GM19463 (cell line): ENCODE results near the gene CTXN2.

ENCODE experiments used
- ATAC-seq: cut with Tn5 transposase; IDR thresholded peaks from one replicate; pipeline ENCODE4 v1.9.1; 2021; ENCODE audit warnings: mild to moderate bottlenecking, moderate library complexity; ENCODE audit not compliant: unreplicated experiment

CTXN2 gene

DNA sequence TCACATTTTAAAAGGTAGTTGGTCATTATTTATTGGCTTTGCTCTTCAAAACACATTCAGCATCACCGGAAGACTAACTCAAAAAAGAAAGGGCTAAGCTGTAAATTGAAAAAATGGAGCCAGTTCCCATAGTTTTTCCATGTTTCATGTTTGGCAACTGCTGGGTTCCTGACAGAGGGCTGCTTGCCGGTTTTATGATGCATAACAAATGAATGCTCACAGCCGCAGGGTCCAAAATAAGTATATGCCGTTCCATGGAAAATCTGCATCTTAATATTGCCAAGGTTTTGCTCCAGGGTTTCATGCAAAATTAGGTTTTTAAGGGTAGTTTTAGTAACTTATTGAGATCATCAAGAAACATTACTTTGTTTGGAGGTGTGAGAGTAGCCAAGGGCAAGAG lies 30.4 kb downstream of the CTXN2 start:
- ATAC-seq: no peak

DNA sequence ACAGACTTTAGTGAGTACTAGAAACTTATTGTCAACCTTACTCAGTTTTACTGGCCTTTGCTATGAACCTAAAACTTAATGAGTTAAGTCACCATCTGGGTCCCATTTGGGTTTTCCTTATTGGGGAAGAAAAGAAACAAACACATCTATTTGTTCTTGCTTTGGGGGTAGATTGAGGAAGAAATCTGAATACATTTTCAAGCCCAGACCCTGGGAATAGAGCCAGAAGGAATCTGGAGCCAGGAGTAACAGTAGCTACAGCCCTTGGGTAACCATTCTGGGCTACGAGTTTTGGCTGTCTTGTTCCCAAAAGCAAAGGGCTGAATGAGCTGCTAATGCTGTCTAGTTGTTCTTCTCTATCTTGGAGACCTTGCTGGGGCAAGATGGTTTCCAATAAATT lies 31.2 kb downstream of the CTXN2 start:
- no peak for ATAC-seq

DNA sequence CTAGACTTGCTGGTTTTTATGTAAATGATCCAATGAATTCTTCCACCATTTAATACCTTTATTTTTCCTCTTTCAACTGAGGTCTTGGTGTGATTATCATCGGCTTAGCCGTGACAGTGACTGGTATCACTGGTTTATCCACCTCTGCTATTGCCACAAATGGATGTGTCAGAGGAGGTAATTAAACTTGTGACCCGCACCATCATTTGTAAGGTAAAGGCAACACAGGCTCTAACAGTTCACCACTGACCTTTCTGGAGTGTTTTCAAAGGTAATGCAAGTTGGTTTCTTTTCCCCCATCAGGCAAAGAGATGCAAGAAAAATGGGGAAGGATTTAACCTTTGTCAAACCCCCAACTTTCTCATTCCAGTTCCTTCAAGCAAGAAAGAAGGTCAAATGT lies 34.3 kb downstream of the CTXN2 start:
- no peak for ATAC-seq

DNA sequence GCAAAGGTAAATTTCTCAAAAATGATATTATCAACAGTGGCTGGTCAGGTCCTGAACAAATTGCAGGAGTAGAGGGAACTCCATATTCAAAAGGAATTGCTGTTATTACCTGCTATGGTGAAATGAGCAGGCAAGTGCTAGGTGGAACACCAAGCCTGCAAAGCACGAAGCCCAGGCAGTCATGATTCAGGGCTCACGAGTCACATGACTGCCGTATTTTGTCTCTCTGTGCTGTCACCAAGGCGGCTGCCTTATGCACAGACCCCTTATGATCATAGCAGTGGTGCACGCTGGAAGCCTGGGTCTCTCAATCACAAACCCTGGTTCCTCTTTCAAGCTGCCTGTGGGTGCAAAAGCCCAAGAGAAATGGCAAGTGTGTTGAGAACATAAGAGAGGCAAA lies 39.0 kb downstream of the CTXN2 start:
- ATAC-seq: no peak

DNA sequence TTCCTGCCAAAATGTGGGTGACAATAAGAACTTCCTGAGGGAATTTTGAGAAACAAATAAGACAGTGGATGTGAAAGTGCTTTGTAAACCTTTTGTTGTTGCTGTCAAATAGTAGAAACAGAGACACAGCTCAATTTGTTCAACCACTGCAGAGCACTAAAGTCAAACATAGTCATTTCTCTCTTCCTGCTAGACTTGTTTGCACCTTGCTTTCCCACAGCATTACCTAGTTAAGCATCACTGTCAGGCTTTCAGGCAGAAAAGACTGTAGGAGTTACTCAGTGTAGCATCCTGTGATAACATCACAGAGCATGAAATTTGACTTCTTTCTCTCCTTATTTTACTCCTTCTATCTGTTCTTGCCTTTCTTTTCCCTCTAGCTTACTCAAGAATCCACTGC lies 41.8 kb downstream of the CTXN2 start:
- ATAC-seq: no peak

DNA sequence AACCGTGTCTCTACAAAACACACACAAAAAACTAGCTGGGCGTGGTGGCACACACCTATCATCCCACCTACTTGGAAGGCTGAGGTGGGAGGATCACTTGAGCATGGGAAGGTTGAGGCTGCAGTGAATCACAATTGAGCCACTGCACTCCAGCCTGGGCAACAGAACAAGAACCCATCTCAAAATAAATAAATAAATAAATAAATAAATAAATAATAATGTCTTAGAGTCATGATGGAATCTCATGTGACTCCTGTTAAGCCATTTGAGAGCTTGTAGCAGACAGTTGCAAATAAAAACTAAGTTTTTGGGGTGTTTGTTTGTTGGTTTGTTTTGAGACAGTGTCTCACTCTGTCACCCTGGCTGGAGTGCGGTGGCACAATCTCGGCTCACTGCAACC lies 47.9 kb downstream of the CTXN2 start:
- no peak for ATAC-seq

DNA sequence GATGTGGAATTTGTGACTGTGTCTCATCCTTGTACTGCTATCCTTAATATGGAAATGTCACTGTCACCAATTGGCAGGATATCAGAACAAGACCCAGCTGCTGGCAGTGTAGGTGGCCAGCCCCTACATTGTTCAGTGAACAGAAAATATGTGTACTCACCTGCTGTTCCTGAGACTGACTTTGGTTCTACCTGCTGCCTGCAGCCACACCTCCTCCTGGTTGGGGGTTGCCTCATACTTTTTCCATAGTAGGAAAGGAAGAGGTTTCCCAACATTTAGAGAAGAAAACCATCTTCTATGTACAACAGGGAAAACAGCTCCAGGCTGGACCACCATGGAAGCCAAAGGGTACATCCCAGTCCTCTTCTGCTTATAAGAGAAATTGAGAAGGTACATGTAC lies 50.5 kb downstream of the CTXN2 start:
- no peak for ATAC-seq

DNA sequence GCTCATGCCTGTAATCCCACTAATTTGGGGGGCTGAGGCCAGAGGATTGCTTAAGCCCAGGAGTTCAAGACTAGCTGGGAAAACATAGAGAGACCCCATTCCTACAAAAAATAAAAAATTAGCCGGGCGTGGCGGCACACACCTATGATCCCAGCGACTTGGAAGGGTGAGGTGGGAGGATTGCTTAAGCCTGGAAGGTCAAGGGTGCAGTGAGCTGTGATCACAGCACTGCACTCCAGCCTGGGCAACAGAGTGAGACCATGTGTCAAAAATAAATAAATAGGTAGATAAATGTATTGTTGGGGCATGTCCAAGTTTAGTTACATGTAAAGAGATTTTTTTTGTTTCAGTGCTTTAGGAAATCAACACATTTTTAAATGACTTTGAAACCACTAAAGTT lies 51.1 kb downstream of the CTXN2 start:
- no peak for ATAC-seq

DNA sequence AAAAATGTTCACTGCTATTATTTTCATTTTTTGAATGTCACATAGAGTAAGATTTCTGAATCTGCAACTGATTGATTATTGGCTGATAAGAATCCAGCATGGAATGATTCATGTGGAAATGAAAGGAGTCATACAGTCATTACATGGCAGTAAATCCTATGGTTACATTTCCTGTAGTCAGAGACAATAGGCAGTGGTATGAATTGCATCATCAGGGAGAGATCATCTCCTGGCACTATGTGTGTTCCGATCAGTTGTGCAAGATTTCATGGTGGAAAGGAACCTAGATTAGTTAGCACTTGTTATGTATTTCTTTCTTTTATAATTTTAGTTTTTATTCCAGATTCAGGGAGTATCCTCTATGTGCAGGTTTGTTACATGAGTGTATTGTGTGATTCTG lies 53.5 kb downstream of the CTXN2 start:
- ATAC-seq: no peak

DNA sequence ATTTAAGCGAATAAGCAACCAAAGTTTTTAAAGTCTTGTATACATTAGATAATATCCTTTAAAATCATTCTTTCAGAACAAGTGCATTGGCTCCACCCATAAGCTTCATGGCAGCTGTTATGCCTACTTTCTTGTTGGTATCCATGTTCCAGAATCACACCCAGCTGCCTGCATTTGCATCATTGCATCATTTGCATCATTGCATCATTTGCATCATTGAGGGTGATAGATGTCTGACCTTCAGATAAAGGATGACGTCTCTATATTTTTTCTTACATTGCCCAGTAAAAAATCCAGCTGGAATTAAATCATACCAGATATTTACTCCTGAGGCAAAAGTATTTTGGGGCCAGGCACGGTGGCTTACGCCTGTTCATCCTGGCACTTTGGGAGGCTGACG lies 56.9 kb downstream of the CTXN2 start:
- ATAC-seq: no peak

DNA sequence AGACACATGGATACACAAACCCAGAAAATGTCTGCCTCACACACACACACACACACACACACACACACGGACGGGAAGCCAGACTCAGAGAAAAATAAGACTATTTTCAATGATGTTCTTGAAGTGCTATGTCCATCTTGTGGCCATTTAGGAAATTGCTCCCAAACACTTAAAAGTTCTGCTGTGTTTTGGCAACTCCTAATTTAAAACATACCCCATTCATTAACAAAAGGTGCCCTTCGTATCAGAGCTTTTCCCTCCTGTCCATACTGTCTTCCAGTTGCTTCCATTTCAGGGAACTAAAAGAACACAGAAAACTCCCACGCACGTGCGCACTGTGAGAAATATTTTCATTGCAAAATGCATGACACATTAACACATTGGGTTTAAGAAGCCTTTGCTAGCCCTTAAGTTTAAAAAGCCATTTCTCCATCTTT lies 59.2 kb downstream of the CTXN2 start:
- ATAC-seq: no peak

DNA sequence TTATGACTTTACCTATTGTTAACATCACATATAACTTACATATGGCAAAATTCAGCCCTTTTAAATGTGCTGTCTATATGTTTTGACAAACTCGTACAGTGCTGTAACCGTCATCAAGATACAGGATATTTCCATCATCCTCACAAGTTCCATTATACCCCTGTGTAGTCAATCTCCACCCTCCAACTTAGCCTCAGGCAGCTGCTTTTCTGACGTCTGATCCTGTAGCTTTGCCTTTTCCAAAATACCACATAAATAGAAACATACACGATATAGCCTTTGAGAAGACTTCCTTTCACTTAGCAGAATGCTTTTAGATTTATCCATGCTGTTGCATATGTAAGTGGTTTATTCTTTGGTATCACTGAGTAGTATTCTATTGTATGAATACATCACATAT lies 61.7 kb downstream of the CTXN2 start:
- ATAC-seq: no peak
